ENCODE data around the gene PPIE.

- TF ChIP-seq CTCF (IDR thresholded peaks at IDR 0.05; ENCODE audit: control extremely low read depth in 1 of 3, insufficient read depth in 1 of 3, low read depth in 1 of 3, low read length in 3 of 3) (no peak), CREB1 (IDR thresholded peaks at IDR 0.05) (no peak), SUZ12 (IDR thresholded peaks at IDR 0.05; ENCODE audit: low read length) (no peak), BACH1 (IDR thresholded peaks at IDR 0.05; ENCODE audit: low read length) (no peak), POLR2AphosphoS5 (IDR thresholded peaks at IDR 0.05; ENCODE audit: low read depth, low read length) (no peak), ATF3 (IDR thresholded peaks at IDR 0.05; ENCODE audit: insufficient read depth, low read depth, low read length) (no peak), POLR2A (IDR thresholded peaks at IDR 0.05; ENCODE audit: control extremely low read depth in 1 of 2, low read depth in 2 of 2, low read length in 2 of 2) (no peak)
These were observed 64.0 kb downstream of the PPIE start for GRCh38 chr1:39802496-39803260.
